ENCODE data around the gene HNRNPF. TPM values are rescaled to one million over a fixed set of nuclear protein-coding genes. Genes with fewer than 3 reads are reported as not detected.

Gene HNRNPF
- total RNA-seq, 1 donor from 2014 or later: 268 TPM

- peaks cover 16% of the 10 kb centered on the region for H3K27me3 ChIP-seq (ENCODE audit: control insufficient read depth, insufficient read depth, low read length)
- H3K36me3 ChIP-seq (ENCODE audit: control insufficient read depth, insufficient read depth, low read length): no peaks in the 10 kb centered on the region
- DNase-seq (ENCODE audit: low read depth): no peak
- TF ChIP-seq CTCF (IDR thresholded peaks at IDR 0.05; ENCODE audit: insufficient read depth, low read length, poor library complexity, severe bottlenecking): peak; percentile 99
- no peak overlapping the region for H3K4me3 ChIP-seq (ENCODE audit: low read depth, low read length)
Observed at GRCh38 chr10:43348511-43349312, 60.3 kb downstream of the HNRNPF start.

GRCh38 chr10:43347997-43348396 is 61.0 kb downstream of the HNRNPF start:
- H3K27me3 ChIP-seq (ENCODE audit: control insufficient read depth, insufficient read depth, low read length): peaks cover 16% of the 10 kb centered on the region
- no peaks in the 10 kb centered on the region for H3K36me3 ChIP-seq (ENCODE audit: control insufficient read depth, insufficient read depth, low read length)
- DNase-seq (ENCODE audit: low read depth): no peak
- TF ChIP-seq CTCF (IDR thresholded peaks at IDR 0.05; ENCODE audit: insufficient read depth, low read length, poor library complexity, severe bottlenecking): no peak
- H3K4me3 ChIP-seq (ENCODE audit: low read depth, low read length): no peak overlapping the region

GRCh38 chr10:43344051-43344450 is 64.9 kb downstream of the HNRNPF start:
- H3K27me3 ChIP-seq (ENCODE audit: control insufficient read depth, insufficient read depth, low read length): no peaks in the 10 kb centered on the region
- no peaks in the 10 kb centered on the region for H3K36me3 ChIP-seq (ENCODE audit: control insufficient read depth, insufficient read depth, low read length)
- TF ChIP-seq CTCF (IDR thresholded peaks at IDR 0.05; ENCODE audit: insufficient read depth, low read length, poor library complexity, severe bottlenecking): no peak
- DNase-seq (ENCODE audit: low read depth): no peak
- H3K4me3 ChIP-seq (ENCODE audit: low read depth, low read length): no peak overlapping the region

- no peak for DNase-seq (ENCODE audit: low read depth)
- H3K36me3 ChIP-seq (ENCODE audit: control insufficient read depth, insufficient read depth, low read length): no peaks in the 10 kb centered on the region
- no peak for TF ChIP-seq CTCF (IDR thresholded peaks at IDR 0.05; ENCODE audit: insufficient read depth, low read length, poor library complexity, severe bottlenecking)
- no peak overlapping the region for H3K4me3 ChIP-seq (ENCODE audit: low read depth, low read length)
- no peaks in the 10 kb centered on the region for H3K27me3 ChIP-seq (ENCODE audit: control insufficient read depth, insufficient read depth, low read length)
Observed at GRCh38 chr10:43343126-43343525, 65.9 kb downstream of the HNRNPF start.

- Histone ChIP-seq H3K27me3 (ENCODE audit: control insufficient read depth, insufficient read depth, low read length) (no peaks in the 10 kb centered on the region), H3K36me3 (ENCODE audit: control insufficient read depth, insufficient read depth, low read length) (no peaks in the 10 kb centered on the region), H3K4me3 (ENCODE audit: low read depth, low read length) (no peak overlapping the region)
- no peak for DNase-seq (ENCODE audit: low read depth)
- TF ChIP-seq CTCF (IDR thresholded peaks at IDR 0.05; ENCODE audit: insufficient read depth, low read length, poor library complexity, severe bottlenecking): no peak
Observed at GRCh38 chr10:43342279-43343125, 66.5 kb downstream of the HNRNPF start.

All from kidney epithelial cell (primary cell).